Hematopoietic multipotent progenitor cell treated with erythropoietin and hydrocortisone succinate and interleukin-3 and kit ligand, for 6 days (in vitro differentiated cells): ENCODE results near the gene RPRD1B.
A peak's percentile ranks its signal among the peaks of the same experiment; 100 is the strongest.

Experiments
- DNase-seq: peaks from one replicate; pipeline ENCODE4 v3.0.0-alpha.2; 2015

RPRD1B gene

DNA sequence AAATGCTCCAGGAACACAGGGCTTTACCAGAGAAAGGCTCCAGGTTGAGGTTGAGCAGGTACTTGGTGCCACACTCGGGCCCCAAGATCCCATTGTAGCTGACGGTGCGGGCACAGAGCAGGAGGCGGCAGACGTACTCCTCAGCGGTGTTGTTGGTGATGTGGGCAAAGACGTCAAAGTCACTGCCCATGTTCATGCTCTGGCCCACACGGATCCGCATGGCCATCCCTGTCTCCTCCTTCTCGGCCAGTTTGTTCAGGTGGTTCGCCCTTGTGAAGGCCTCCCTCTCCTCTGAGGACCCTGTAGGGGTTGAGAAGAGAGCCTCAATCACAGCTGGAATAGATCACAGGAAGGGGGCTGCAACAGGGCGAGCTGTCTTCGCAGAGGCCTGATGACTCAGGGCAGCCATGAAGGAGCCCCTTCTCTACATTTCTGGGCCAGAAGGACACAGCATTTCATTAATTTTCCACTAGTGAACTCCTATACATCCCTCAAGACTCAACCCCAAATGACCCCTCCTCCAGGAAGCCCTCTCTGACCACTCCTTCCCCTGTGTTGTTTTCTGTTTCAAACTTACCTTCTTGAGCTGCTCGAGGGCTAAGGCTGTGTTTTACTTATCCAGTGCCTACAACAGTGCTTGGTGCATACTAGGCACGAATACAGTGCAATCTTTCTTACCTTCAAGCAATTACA lies 104.7 kb downstream of the RPRD1B start:
- DNase-seq: no peak

DNA sequence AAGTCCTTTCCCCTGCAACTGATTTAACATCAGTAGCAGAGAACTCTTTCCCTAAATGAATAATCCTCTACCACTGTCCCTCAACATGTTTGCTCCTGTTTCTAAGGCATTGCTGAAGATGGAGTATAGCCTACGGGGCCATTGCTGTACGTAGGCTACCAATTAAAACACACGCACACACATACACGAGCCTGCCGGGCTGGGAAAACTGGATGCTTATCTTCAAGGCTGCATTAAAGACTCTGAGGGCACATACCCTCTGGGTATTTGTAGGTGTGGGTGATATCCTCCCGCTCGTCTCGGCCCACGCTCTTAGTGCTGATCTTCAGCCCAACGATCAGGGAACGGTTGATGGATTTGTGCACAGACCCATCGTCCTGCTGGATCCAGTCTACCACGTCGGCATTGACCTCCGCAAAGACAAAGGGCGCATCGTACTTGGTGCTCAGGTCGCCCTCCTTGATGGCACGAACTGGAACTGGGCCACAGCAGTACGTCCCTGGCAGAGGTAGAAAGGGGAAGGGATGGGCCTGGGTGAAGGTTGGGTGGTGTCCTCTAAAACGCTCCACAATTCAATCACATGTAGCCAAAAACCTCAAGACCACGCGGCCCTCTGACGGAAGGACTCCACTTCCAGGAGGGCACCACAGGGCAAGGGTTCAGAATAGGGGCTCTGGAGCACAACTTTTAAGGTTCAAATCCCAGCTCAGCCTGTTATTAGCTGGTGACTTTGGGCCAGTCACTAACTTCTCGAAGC lies 105.8 kb downstream of the RPRD1B start:
- DNase-seq: no peak

GRCh38 chr20:38139977-38140753 lies 106.6 kb downstream of the RPRD1B start:
- DNase-seq: peak; percentile 49

DNA sequence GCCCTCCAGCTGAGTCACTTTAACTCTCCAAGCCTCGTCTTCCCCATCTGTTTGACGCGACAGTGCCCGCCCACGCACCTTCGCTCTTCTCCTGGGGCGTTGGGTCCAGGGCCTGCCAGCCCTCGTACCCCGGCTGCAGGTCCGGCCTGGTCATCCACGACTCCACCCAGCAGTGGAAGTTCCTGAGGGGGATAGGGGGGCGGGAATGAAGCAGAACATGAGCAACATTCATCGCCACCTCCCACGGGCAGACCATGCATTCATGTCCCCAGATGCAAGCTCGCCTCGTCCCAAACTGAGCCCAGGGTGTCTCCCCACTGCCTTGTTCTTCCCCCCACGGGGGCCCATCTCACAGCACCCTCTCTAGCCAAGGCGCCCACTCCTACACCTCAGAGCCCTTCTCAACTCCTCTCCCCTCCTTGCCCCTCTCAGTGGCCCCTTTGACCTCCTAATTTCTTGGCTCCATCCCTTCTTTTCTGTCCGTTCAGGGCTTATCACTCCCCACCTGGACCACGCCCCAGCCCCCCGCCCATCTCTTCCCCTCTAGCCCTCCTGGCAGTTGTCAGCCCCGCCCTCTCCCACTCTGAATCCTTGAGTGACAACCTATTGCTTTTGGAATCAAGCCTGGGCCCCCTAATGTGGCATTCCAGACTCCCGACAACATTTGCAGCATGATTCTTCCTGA lies 107.8 kb downstream of the RPRD1B start:
- peak; percentile 47 for DNase-seq
